A549 treated with CORT108297 at 1 μM for 4 hours (cell line): ENCODE data around the gene CLEC2B. TPM values are rescaled to one million over a fixed set of nuclear protein-coding genes. Genes with fewer than 3 reads are reported as not detected.

ENCODE experiments used
- total RNA-seq: library from RNA; stranded (reverse); fragments of 200-300 nt; extraction: Qiagen RNA extraction; gene quantifications from 5 replicates; pipeline ENCODE4 v1.2.3, GENCODE V29; 2022

CLEC2B gene
- total RNA-seq: 1.0 to 1.9 TPM (median 1.8 TPM) in 5 replicates

GRCh38 chr12:9869307-9870161 lies at the start of gene CLEC2B:
Gene CLEC2B, minus strand, starts transcription at chr12:9869354.

DNA sequence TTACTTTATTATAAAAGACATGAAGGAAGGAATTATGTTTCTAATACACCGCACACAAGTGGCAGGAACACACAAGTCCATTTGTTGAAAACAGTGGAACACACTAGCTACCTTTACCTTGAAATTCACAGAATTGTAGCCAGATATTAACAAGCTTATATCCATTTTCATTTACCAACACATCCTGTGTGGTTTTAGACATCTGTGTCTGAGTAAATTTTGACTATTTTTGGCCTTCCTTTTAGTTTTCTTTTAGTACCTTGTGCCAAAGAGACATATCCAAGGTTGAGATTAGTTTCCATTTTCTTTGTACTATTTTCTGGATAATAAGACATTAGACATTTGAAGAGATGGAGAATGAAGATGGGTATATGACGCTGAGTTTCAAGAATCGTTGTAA lies 12.1 kb upstream of the CLEC2B start, which contains the start of gene KLRF2:
Gene KLRF2 (plus strand): TSS at position 244 of the 400 bp plus-strand sequence. CDS start 107 bp downstream, at position 351.

GRCh38 chr12:9827209-9827888 lies 41.8 kb downstream of the CLEC2B start, which contains the start of gene KLRF1:
Gene KLRF1, plus strand, starts transcription at chr12:9827481. Its CDS starts 64 bp downstream, at chr12:9827545.

Other genes starting within 250 kb of the CLEC2B start
- 0.52 to 0.96 TPM (median 0.72 TPM) in 5 replicates for gene CLEC2D, start 199.6 kb downstream of the CLEC2B start, total RNA-seq
- gene CLECL1, start 136.3 kb downstream of the CLEC2B start, total RNA-seq: not detected in 5 replicates
- not detected in 5 replicates for gene CD69, start 108.5 kb downstream of the CLEC2B start, total RNA-seq
- gene KLRF1, start 41.9 kb downstream of the CLEC2B start, total RNA-seq: not detected in 5 replicates
- not detected in 5 replicates for gene KLRF2, start 12.1 kb upstream of the CLEC2B start, total RNA-seq
- not detected in 5 replicates for gene CLEC2A, start 63.0 kb upstream of the CLEC2B start, total RNA-seq
- not detected in 5 replicates for gene CLEC12A, start 102.1 kb upstream of the CLEC2B start, total RNA-seq
- not detected in 5 replicates for gene CLEC1B, start 129.8 kb upstream of the CLEC2B start, total RNA-seq
- gene CLEC12B, start 141.3 kb upstream of the CLEC2B start, total RNA-seq: not detected in 5 replicates
- gene CLEC9A, start 161.3 kb upstream of the CLEC2B start, total RNA-seq: not detected in 5 replicates
- not detected in 5 replicates for gene CLEC1A, start 229.6 kb upstream of the CLEC2B start, total RNA-seq